Raji (cell line): ENCODE data around the gene RAB3IL1.
A peak's percentile ranks its signal among the peaks of the same experiment; 100 is the strongest.

Experiments used
- POLR2A ChIP-seq: IDR thresholded peaks from 2 replicates; pipeline ENCODE4 v1.6.1; 2011; ENCODE audit warnings: low read depth, low read length, control low read depth; ENCODE audit not compliant: insufficient read depth

Gene RAB3IL1

GRCh38 chr11:61901397-61901796, 16.0 kb downstream of the RAB3IL1 start:
- no peak for TF ChIP-seq POLR2A

GRCh38 chr11:61900251-61900650, 17.1 kb downstream of the RAB3IL1 start:
- TF ChIP-seq POLR2A: no peak

GRCh38 chr11:61899146-61899841, 18.1 kb downstream of the RAB3IL1 start:
- TF ChIP-seq POLR2A: 0 out of 2 replicates have a peak, but pooled peaks have one; percentile 26

GRCh38 chr11:61898247-61898582, 19.2 kb downstream of the RAB3IL1 start:
- no peak for TF ChIP-seq POLR2A

GRCh38 chr11:61897387-61898246, 19.7 kb downstream of the RAB3IL1 start:
- no peak for TF ChIP-seq POLR2A

- TF ChIP-seq POLR2A: no peak
These were observed 20.5 kb downstream of the RAB3IL1 start for GRCh38 chr11:61896665-61897386.

- TF ChIP-seq POLR2A: no peak
These were observed 21.7 kb downstream of the RAB3IL1 start for GRCh38 chr11:61895718-61896059.

- TF ChIP-seq POLR2A: no peak
These were observed 22.2 kb downstream of the RAB3IL1 start for GRCh38 chr11:61895046-61895717.

- no peak for TF ChIP-seq POLR2A
These were observed 23.4 kb downstream of the RAB3IL1 start for GRCh38 chr11:61893981-61894380.

GRCh38 chr11:61892085-61892370, 25.3 kb downstream of the RAB3IL1 start:
- TF ChIP-seq POLR2A: no peak; the same call in 1 of the 2 replicates

- TF ChIP-seq POLR2A: peak; percentile 52
These were observed 25.9 kb downstream of the RAB3IL1 start, which contains the start of gene FADS3 for GRCh38 chr11:61891331-61892084. FADS3 (minus strand) TSS chr11:61891545; CDS start chr11:61891381, 164 bp downstream.

GRCh38 chr11:61890529-61891330, 26.6 kb downstream of the RAB3IL1 start:
- no peak for TF ChIP-seq POLR2A

GRCh38 chr11:61889831-61890230, 27.5 kb downstream of the RAB3IL1 start:
- no peak for TF ChIP-seq POLR2A

- TF ChIP-seq POLR2A: no peak
These were observed 28.8 kb downstream of the RAB3IL1 start for GRCh38 chr11:61888590-61888989.
